C4-2B (cell line): Measurements from ENCODE around the gene CUZD1.

Experiments
- ZFX ChIP-seq: fragments of 450-650 bp; IDR thresholded peaks from 2 replicates; pipeline ENCODE4 v1.6.1; 2017
- TF ChIP-seq, protein P1 (sequence below): fragments of 450-650 bp; conservative IDR thresholded peaks from 2 replicates; pipeline ENCODE4 v1.5.1; 2017; ENCODE audit warnings: mild to moderate bottlenecking

DNA sequence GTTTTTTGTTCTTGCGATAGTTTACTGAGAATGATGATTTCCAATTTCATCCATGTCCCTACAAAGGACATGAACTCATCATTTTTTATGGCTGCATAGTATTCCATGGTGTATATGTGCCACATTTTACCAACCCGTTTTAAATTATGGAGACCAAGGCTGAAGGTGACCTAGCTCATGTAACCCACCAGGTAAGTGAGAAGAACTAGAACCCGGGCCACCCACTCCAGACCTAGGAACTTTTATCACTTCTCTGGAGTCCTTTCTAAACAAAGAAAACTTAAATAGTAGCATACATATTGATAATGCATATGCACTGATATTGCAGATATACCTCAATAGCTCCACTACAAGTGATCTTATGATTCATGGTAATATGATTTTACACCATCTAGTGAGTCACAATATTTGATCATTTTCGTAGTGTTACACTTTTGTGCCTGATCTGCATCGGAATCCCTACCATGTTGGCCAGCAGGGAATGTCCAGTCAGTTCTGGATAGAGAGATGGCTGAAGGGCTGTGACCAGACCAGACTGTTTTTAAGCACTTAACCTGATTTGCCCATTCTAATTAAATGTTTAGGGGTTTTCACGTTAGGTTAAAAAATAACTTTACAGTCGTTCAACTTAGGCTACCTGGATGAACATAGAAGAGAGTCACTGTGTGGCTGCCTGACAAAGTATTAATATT lies 15.2 kb downstream of the CUZD1 start:
- TF ChIP-seq, protein P1, sequence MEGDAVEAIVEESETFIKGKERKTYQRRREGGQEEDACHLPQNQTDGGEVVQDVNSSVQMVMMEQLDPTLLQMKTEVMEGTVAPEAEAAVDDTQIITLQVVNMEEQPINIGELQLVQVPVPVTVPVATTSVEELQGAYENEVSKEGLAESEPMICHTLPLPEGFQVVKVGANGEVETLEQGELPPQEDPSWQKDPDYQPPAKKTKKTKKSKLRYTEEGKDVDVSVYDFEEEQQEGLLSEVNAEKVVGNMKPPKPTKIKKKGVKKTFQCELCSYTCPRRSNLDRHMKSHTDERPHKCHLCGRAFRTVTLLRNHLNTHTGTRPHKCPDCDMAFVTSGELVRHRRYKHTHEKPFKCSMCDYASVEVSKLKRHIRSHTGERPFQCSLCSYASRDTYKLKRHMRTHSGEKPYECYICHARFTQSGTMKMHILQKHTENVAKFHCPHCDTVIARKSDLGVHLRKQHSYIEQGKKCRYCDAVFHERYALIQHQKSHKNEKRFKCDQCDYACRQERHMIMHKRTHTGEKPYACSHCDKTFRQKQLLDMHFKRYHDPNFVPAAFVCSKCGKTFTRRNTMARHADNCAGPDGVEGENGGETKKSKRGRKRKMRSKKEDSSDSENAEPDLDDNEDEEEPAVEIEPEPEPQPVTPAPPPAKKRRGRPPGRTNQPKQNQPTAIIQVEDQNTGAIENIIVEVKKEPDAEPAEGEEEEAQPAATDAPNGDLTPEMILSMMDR, result no peak
- TF ChIP-seq ZFX, result no peak
